ENCODE data around the gene IDH2.
"Not testable (repeated sequence)": the region's sequence is repeated elsewhere in the genome, so short reads cannot be mapped to it uniquely, and the experiment has no call there.

The IDH2 gene

GRCh38 chr15:90113166-90113565 is 10.9 kb upstream of the IDH2 start:
- no peak for DNase-seq

GRCh38 chr15:90109163-90109751 is 7.0 kb upstream of the IDH2 start:
- DNase-seq, result not testable (repeated sequence)

- not testable (repeated sequence) for DNase-seq
These were observed 5.8 kb upstream of the IDH2 start for GRCh38 chr15:90108038-90108437.

- DNase-seq, result no peak
These were observed 4.4 kb upstream of the IDH2 start for GRCh38 chr15:90106522-90107117.

- no peak for DNase-seq
These were observed 3.3 kb upstream of the IDH2 start for GRCh38 chr15:90105521-90105920.

- DNase-seq, result no peak
These were observed 2.3 kb upstream of the IDH2 start for GRCh38 chr15:90104551-90104950.

GRCh38 chr15:90103701-90104329 is 1.5 kb upstream of the IDH2 start:
- DNase-seq, result no peak

GRCh38 chr15:90101130-90101968 is 919 bp downstream of the IDH2 start:
- peak; percentile 74 for DNase-seq

- DNase-seq, result no peak
These were observed 2.1 kb downstream of the IDH2 start for GRCh38 chr15:90099868-90100831.

GRCh38 chr15:90099072-90099867 is 3.0 kb downstream of the IDH2 start:
- DNase-seq, result peak; percentile 70

GRCh38 chr15:90097475-90097874 is 4.8 kb downstream of the IDH2 start:
- DNase-seq, result no peak

- no peak for DNase-seq
These were observed 6.7 kb downstream of the IDH2 start for GRCh38 chr15:90095521-90095959.

GRCh38 chr15:90091156-90091931 is 10.9 kb downstream of the IDH2 start:
- no peak for DNase-seq

GRCh38 chr15:90090226-90090848 is 11.9 kb downstream of the IDH2 start:
- no peak for DNase-seq

GRCh38 chr15:90087454-90088154 is 14.7 kb downstream of the IDH2 start:
- no peak for DNase-seq

GRCh38 chr15:90086868-90087268 is 15.4 kb downstream of the IDH2 start:
- peak; percentile 75 for DNase-seq

- DNase-seq, result no peak
These were observed 16.7 kb downstream of the IDH2 start for GRCh38 chr15:90085565-90085964.

GRCh38 chr15:90084876-90085423 is 17.3 kb downstream of the IDH2 start:
- DNase-seq, result no peak

GRCh38 chr15:90083954-90084607 is 18.2 kb downstream of the IDH2 start:
- no peak for DNase-seq

All from activated CD8-positive, alpha-beta memory T cell treated with anti-CD3 and anti-CD28 coated beads for 24 hours (primary cell).